Globus pallidus (tissue), 1 donor: Measurements from ENCODE around the gene S100B.

Experiments
- DNase-seq: peaks from one replicate; pipeline ENCODE4 v3.0.0-alpha.2; 2015; ENCODE audit warnings: low spot score

The S100B gene

GRCh38 chr21:46560568-46561444 is 44.1 kb downstream of the S100B start:
- no peak for DNase-seq

GRCh38 chr21:46559291-46559983 is 45.4 kb downstream of the S100B start:
- DNase-seq: no peak

DNA sequence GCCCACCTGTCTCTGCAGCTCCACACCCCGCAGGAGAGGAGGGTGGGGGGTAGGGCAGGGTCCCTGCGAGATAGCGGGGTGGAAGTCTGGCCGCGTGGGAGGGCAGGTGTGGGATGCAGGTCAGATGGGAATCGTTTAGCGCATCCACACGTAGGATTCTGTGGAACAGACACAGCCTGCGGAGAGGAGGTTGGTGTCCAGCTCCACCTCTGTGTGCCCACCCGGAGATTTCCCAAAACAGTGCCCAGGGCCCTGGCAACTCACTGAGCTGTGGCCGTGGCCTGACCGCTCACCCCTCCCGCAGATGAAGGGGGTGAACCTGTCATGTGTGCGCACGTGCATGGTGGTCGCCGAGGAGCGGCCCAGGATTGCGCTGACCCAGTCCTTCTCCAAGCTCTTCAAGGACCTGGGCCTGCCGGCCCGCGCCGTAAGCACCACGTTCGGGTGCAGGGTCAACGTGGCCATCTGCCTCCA is 46.9 kb downstream of the S100B start:
- DNase-seq: no peak

- no peak for DNase-seq
Observed at GRCh38 chr21:46557469-46557868, 47.4 kb downstream of the S100B start.

- no peak for DNase-seq
Observed at GRCh38 chr21:46556802-46557201, 48.1 kb downstream of the S100B start.

DNA sequence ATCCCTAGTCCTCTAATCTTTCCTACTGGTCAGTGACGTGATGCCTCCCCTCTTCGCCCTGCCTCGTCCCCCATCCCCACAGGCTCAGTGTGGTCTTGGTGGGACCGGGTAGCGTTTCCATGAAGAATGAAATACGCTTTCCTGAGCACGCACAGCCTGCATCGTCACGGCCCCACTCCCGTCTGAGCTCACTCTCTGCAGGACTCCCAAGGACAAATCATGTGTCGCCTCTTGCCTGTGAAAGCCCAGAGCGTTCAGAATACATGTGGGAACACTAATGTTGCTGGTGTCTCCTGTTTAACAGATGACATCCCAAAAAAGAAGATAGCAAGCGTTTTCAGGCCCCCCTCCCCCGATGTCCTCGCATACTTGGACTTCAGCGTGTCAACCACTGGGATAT is 49.2 kb downstream of the S100B start:
- DNase-seq: no peak

GRCh38 chr21:46555225-46555617 is 49.7 kb downstream of the S100B start:
- no peak for DNase-seq

- DNase-seq: no peak
Observed at GRCh38 chr21:46554431-46555224, 50.3 kb downstream of the S100B start.

- DNase-seq: no peak
Observed at GRCh38 chr21:46553993-46554392, 50.9 kb downstream of the S100B start.

GRCh38 chr21:46552865-46553379 is 52.0 kb downstream of the S100B start:
- DNase-seq: no peak

DNA sequence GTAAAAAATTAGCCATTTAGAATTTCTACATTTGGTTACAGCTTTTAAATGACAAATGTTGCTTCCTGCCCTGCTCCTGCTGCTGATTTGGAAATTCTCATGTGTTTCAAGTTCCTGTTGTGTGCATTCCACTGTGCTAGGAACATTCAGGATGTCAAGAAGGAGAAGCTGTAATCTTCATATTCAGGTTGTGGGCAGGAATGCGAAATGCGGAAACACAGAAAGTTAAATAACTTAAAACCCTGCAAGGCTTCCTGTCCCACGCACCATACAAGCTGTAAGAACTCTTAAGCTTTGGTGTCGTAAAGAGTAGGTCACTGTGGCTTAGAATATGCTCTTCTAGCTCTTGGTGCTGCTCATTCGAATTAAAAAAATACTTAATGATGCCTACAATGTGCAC is 52.6 kb downstream of the S100B start:
- peak; percentile 22 for DNase-seq

- no peak for DNase-seq
Observed at GRCh38 chr21:46551636-46552241, 53.1 kb downstream of the S100B start.

DNA sequence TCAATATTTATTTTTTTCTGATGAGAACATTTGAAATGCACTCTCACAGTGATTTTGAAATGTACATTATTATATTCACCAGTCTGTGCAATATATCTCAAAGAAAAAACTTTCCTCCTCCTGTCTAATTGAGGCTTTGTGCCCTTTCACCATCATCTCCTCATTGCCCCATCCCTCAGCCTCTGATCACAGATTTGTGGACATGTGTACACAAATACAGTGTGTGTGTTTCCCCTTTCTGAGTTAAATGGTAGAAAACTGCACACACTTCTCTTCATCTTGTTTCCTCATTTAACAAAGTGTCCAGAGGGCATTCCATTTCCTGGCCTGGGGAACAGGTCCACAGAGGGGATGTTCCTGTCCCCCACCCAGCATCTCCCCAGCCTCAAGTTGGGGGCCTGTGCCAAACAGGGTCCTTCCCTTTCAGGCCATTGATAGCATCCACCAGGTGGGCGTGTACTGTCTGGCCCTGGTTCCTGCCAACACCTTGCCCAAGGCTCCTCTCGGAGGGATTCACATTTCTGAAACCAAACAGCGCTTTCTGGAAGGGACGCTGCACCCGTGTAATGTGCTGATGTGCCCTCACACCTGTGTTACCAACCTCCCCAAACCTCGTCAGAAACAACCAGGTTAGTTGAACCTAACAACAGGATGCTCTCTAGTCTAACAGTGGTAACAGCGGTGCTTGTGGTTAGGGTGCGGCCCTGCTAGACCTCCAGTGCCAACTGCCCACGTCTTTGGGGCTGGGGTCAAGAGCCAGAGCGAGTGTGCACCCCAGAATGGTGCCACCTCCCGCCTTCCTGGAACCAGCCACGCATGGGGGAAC is 54.6 kb downstream of the S100B start:
- no peak for DNase-seq

- no peak for DNase-seq
Observed at GRCh38 chr21:46549650-46550049, 55.2 kb downstream of the S100B start.
